HL-60 (cell line): ENCODE data around the gene MYH9.

Experiments used
- TF ChIP-seq, protein P1 (sequence below): IDR thresholded peaks from one replicate; pipeline ENCODE4 v1.5.1; 2011; ENCODE audit warnings: low read length, control low read depth, inconsistent platforms; ENCODE audit not compliant: insufficient read depth
- TF ChIP-seq, protein P2 (sequence below): IDR thresholded peaks from 2 replicates; pipeline ENCODE4 v1.6.1; 2012; ENCODE audit warnings: low read depth; ENCODE audit not compliant: insufficient replicate concordance

- TF ChIP-seq, protein P1, sequence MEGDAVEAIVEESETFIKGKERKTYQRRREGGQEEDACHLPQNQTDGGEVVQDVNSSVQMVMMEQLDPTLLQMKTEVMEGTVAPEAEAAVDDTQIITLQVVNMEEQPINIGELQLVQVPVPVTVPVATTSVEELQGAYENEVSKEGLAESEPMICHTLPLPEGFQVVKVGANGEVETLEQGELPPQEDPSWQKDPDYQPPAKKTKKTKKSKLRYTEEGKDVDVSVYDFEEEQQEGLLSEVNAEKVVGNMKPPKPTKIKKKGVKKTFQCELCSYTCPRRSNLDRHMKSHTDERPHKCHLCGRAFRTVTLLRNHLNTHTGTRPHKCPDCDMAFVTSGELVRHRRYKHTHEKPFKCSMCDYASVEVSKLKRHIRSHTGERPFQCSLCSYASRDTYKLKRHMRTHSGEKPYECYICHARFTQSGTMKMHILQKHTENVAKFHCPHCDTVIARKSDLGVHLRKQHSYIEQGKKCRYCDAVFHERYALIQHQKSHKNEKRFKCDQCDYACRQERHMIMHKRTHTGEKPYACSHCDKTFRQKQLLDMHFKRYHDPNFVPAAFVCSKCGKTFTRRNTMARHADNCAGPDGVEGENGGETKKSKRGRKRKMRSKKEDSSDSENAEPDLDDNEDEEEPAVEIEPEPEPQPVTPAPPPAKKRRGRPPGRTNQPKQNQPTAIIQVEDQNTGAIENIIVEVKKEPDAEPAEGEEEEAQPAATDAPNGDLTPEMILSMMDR: no peak
- TF ChIP-seq, protein P2, sequence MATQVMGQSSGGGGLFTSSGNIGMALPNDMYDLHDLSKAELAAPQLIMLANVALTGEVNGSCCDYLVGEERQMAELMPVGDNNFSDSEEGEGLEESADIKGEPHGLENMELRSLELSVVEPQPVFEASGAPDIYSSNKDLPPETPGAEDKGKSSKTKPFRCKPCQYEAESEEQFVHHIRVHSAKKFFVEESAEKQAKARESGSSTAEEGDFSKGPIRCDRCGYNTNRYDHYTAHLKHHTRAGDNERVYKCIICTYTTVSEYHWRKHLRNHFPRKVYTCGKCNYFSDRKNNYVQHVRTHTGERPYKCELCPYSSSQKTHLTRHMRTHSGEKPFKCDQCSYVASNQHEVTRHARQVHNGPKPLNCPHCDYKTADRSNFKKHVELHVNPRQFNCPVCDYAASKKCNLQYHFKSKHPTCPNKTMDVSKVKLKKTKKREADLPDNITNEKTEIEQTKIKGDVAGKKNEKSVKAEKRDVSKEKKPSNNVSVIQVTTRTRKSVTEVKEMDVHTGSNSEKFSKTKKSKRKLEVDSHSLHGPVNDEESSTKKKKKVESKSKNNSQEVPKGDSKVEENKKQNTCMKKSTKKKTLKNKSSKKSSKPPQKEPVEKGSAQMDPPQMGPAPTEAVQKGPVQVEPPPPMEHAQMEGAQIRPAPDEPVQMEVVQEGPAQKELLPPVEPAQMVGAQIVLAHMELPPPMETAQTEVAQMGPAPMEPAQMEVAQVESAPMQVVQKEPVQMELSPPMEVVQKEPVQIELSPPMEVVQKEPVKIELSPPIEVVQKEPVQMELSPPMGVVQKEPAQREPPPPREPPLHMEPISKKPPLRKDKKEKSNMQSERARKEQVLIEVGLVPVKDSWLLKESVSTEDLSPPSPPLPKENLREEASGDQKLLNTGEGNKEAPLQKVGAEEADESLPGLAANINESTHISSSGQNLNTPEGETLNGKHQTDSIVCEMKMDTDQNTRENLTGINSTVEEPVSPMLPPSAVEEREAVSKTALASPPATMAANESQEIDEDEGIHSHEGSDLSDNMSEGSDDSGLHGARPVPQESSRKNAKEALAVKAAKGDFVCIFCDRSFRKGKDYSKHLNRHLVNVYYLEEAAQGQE: no peak
These were observed 45.8 kb upstream of the MYH9 start for GRCh38 chr22:36433318-36434231.
